Measurements from ENCODE around the gene LDB3.

Gene LDB3

DNA sequence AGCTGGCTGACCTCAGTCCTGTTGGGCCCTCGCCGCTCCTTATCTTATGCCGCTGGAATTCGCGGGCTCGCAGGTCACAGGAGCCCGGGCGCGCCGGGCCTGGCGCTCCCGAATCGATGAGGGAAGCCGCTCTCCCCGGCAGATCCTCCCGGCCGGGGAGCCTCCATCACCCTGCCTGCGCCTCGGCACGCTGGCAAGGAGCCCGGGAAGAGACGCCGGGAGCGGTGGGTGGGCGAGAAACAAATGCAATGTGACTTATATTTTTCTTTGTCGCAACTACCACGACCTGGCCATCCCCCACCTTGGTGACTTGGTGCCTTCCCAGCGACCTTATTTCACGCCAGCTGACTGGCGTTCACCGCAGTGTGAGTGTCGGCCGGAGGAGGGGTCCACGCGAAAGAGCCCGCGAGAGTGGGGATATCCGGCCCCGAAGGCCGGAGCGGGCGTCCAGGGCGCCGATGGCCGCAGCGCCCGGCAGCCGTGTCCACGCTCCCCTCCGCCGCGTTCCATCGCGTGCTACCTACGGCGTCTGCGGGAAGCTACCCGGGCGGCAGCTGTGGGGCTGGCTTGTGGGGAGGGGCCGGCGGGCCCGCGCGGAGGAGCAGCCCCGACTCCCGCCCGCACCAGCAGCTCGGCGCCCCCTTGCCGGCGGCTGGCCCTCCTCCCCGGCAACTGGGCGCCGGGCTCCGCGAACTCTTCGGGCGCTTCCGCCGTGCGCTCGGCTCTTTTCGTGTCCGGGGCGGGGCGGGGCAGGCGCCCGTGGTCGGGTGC, 87.6 kb downstream of the LDB3 start (continued):
- no peak for TF ChIP-seq ZNF146 (tag by site-specific recombination; IDR thresholded peaks at IDR 0.05)
- TF ChIP-seq ZNF48 (tag by site-specific recombination; IDR thresholded peaks at IDR 0.05) = no peak
- TF ChIP-seq, protein P1, sequence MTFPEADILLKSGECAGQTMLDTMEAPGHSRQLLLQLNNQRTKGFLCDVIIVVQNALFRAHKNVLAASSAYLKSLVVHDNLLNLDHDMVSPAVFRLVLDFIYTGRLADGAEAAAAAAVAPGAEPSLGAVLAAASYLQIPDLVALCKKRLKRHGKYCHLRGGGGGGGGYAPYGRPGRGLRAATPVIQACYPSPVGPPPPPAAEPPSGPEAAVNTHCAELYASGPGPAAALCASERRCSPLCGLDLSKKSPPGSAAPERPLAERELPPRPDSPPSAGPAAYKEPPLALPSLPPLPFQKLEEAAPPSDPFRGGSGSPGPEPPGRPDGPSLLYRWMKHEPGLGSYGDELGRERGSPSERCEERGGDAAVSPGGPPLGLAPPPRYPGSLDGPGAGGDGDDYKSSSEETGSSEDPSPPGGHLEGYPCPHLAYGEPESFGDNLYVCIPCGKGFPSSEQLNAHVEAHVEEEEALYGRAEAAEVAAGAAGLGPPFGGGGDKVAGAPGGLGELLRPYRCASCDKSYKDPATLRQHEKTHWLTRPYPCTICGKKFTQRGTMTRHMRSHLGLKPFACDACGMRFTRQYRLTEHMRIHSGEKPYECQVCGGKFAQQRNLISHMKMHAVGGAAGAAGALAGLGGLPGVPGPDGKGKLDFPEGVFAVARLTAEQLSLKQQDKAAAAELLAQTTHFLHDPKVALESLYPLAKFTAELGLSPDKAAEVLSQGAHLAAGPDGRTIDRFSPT (tag by site-specific recombination; IDR thresholded peaks at IDR 0.05) = peak; percentile 76; the same call in 1 of the 2 replicates
- peak; percentile 32; the same call in 1 of the 2 replicates for TF ChIP-seq KLF16 (tag by site-specific recombination; IDR thresholded peaks at IDR 0.05)
- TF ChIP-seq ZNF184 (tag by site-specific recombination; IDR thresholded peaks at IDR 0.05) = no peak
- TF ChIP-seq ZNF174 (tag by site-specific recombination; IDR thresholded peaks at IDR 0.05) = no peak
- peak; percentile 31; the same call in 1 of the 2 replicates for TF ChIP-seq ZNF558 (tag by site-specific recombination; IDR thresholded peaks at IDR 0.05)
- TF ChIP-seq ZXDB (tag by site-specific recombination; IDR thresholded peaks at IDR 0.05) = peak; percentile 85
- TF ChIP-seq, protein P2, sequence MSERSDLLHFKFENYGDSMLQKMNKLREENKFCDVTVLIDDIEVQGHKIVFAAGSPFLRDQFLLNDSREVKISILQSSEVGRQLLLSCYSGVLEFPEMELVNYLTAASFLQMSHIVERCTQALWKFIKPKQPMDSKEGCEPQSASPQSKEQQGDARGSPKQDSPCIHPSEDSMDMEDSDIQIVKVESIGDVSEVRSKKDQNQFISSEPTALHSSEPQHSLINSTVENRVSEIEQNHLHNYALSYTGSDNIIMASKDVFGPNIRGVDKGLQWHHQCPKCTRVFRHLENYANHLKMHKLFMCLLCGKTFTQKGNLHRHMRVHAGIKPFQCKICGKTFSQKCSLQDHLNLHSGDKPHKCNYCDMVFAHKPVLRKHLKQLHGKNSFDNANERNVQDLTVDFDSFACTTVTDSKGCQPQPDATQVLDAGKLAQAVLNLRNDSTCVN (tag by site-specific recombination; optimal IDR thresholded peaks at IDR 0.05) = peak; percentile 90
- TF ChIP-seq OVOL3 (tag by site-specific recombination; IDR thresholded peaks at IDR 0.05) = no peak
- peak; percentile 77 for TF ChIP-seq ZNF660 (tag by site-specific recombination; IDR thresholded peaks at IDR 0.05)
- TF ChIP-seq, protein P3, sequence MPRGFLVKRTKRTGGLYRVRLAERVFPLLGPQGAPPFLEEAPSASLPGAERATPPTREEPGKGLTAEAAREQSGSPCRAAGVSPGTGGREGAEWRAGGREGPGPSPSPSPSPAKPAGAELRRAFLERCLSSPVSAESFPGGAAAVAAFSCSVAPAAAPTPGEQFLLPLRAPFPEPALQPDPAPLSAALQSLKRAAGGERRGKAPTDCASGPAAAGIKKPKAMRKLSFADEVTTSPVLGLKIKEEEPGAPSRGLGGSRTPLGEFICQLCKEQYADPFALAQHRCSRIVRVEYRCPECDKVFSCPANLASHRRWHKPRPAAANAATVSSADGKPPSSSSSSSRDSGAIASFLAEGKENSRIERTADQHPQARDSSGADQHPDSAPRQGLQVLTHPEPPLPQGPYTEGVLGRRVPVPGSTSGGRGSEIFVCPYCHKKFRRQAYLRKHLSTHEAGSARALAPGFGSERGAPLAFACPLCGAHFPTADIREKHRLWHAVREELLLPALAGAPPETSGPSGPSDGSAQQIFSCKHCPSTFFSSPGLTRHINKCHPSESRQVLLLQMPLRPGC (tag by site-specific recombination; IDR thresholded peaks at IDR 0.05) = peak; percentile 22; the same call in 1 of the 2 replicates
- TF ChIP-seq ZFHX2 (tag by site-specific recombination; conservative IDR thresholded peaks at IDR 0.05) = peak; percentile 48; the same call in 1 of the 2 replicates
- TF ChIP-seq SCRT2 (tag by site-specific recombination; IDR thresholded peaks at IDR 0.05) = no peak
- TF ChIP-seq, protein P4, sequence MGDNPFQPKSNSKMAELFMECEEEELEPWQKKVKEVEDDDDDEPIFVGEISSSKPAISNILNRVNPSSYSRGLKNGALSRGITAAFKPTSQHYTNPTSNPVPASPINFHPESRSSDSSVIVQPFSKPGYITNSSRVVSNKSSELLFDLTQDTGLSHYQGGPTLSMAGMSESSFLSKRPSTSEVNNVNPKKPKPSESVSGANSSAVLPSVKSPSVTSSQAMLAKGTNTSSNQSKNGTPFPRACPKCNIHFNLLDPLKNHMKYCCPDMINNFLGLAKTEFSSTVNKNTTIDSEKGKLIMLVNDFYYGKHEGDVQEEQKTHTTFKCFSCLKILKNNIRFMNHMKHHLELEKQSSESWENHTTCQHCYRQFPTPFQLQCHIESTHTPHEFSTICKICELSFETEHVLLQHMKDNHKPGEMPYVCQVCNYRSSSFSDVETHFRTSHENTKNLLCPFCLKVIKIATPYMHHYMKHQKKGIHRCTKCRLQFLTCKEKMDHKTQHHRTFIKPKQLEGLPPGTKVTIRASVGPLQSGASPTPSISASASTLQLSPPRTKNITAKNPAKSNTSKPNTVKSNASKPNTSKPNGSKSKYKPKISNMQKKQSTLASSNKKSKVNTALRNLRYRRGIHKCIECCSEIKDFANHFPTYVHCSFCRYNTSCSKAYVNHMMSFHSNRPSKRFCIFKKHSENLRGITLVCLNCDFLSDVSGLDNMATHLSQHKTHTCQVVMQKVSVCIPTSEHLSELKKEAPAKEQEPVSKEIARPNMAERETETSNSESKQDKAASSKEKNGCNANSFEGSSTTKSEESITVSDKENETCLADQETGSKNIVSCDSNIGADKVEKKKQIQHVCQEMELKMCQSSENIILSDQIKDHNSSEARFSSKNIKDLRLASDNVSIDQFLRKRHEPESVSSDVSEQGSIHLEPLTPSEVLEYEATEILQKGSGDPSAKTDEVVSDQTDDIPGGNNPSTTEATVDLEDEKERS (tag by site-specific recombination; IDR thresholded peaks at IDR 0.05) = no peak
- peak; percentile 26; the same call in 1 of the 2 replicates for TF ChIP-seq KLF7 (tag by site-specific recombination; IDR thresholded peaks at IDR 0.05; ENCODE audit: borderline replicate concordance)
- TF ChIP-seq ZNF223 (tag by site-specific recombination; IDR thresholded peaks at IDR 0.05) = peak; percentile 95
- TF ChIP-seq, protein P5, sequence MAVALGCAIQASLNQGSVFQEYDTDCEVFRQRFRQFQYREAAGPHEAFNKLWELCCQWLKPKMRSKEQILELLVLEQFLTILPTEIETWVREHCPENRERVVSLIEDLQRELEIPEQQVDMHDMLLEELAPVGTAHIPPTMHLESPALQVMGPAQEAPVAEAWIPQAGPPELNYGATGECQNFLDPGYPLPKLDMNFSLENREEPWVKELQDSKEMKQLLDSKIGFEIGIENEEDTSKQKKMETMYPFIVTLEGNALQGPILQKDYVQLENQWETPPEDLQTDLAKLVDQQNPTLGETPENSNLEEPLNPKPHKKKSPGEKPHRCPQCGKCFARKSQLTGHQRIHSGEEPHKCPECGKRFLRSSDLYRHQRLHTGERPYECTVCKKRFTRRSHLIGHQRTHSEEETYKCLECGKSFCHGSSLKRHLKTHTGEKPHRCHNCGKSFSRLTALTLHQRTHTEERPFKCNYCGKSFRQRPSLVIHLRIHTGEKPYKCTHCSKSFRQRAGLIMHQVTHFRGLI (tag by site-specific recombination; IDR thresholded peaks at IDR 0.05) = peak; percentile 70
- TF ChIP-seq ZNF302 (tag by site-specific recombination; IDR thresholded peaks at IDR 0.05; ENCODE audit: low read depth) = no peak
- TF ChIP-seq ZSCAN16 (tag by site-specific recombination; IDR thresholded peaks at IDR 0.05) = no peak
- TF ChIP-seq, protein P6, sequence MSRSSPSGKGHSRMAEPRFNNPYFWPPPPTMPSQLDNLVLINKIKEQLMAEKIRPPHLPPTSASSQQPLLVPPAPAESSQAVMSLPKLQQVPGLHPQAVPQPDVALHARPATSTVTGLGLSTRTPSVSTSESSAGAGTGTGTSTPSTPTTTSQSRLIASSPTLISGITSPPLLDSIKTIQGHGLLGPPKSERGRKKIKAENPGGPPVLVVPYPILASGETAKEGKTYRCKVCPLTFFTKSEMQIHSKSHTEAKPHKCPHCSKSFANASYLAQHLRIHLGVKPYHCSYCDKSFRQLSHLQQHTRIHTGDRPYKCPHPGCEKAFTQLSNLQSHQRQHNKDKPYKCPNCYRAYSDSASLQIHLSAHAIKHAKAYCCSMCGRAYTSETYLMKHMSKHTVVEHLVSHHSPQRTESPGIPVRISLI (tag by site-specific recombination; IDR thresholded peaks at IDR 0.05) = no peak
- peak; percentile 42 for TF ChIP-seq YY1 (tag by site-specific recombination; IDR thresholded peaks at IDR 0.05)
- TF ChIP-seq ZNF433 (tag by site-specific recombination; IDR thresholded peaks at IDR 0.05; ENCODE audit: low read depth) = no peak
- TF ChIP-seq ZNF121 (tag by site-specific recombination; IDR thresholded peaks at IDR 0.05) = no peak
- TF ChIP-seq ZNF350 (tag by site-specific recombination; IDR thresholded peaks at IDR 0.05) = no peak
- TF ChIP-seq PRDM1 (tag by site-specific recombination; IDR thresholded peaks at IDR 0.05) = no peak
- peak; percentile 60; the same call in 1 of the 2 replicates for TF ChIP-seq MZF1 (tag by site-specific recombination; IDR thresholded peaks at IDR 0.05; ENCODE audit: borderline replicate concordance)
- peak; percentile 93 for TF ChIP-seq ZFP37 (tag by site-specific recombination; IDR thresholded peaks at IDR 0.05)
